OCI-LY1 (cell line): ENCODE data around the gene TGM2.

Experiments
- EZH2 ChIP-seq: fragments of 200-600 bp; sonication (generic), shearing (Covaris generic); IDR thresholded peaks from 2 replicates; pipeline ENCODE4 v1.8.0; 2017; ENCODE audit warnings: borderline replicate concordance, mixed run types, mild to moderate bottlenecking, antibody characterized with exemption, low read length, moderate library complexity, mixed read lengths
- TF ChIP-seq, protein P1 (sequence below): fragments of 200-600 bp; sonication (generic), shearing (Covaris generic); IDR thresholded peaks from 2 replicates; pipeline ENCODE4 v1.5.1; 2017; ENCODE audit warnings: mild to moderate bottlenecking, antibody characterized with exemption, low read length, moderate library complexity, mixed read lengths

DNA sequence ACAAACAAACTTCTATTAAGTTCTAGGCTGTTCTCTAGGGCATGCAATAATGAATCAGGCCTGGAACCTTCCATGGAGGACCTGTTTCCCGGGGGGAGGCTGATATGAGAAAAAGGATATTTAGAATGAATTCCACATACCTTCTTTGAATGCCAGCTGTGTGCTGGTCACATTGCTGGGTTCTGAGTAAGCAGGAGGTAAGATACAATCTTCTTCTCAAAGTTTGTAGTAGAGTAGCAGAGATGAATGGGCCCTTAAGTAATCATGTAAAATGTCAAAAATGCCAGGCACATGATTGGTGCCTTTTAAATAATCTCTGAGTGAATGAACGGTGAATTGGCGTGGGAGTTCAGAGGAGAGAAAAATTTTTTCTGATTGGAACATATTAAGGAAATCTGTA, 47.4 kb downstream of the TGM2 start:
- no peak for TF ChIP-seq EZH2
- TF ChIP-seq, protein P1, sequence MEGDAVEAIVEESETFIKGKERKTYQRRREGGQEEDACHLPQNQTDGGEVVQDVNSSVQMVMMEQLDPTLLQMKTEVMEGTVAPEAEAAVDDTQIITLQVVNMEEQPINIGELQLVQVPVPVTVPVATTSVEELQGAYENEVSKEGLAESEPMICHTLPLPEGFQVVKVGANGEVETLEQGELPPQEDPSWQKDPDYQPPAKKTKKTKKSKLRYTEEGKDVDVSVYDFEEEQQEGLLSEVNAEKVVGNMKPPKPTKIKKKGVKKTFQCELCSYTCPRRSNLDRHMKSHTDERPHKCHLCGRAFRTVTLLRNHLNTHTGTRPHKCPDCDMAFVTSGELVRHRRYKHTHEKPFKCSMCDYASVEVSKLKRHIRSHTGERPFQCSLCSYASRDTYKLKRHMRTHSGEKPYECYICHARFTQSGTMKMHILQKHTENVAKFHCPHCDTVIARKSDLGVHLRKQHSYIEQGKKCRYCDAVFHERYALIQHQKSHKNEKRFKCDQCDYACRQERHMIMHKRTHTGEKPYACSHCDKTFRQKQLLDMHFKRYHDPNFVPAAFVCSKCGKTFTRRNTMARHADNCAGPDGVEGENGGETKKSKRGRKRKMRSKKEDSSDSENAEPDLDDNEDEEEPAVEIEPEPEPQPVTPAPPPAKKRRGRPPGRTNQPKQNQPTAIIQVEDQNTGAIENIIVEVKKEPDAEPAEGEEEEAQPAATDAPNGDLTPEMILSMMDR: no peak
